HG02623 (cell line): Measurements from ENCODE around the gene PSMF1.

Experiments used
- ATAC-seq: cut with Tn5 transposase; IDR thresholded peaks from one replicate; pipeline ENCODE4 v1.9.1; 2021; ENCODE audit warnings: moderate library complexity; ENCODE audit not compliant: unreplicated experiment

The PSMF1 gene

GRCh38 chr20:1163105-1163504 is 44.7 kb downstream of the PSMF1 start:
- ATAC-seq: no peak

DNA sequence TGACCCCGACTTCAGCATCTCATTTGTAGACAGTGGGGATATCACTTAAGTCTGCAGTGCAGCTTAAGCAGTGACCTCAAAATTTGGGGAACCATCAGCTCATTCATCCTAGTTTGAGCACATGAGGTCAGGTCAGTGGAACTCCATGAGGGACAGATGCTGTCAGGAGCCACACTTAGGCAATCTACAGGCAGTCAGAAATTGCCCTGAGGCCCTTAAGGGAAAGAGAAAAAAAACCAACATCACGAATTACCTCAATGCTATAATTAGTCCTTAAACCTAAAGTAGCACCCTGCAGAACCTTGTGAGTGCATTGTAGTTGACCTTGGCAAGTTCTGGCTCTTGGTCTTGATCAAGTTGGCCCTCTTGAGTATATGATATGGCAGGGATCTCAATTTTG is 45.3 kb downstream of the PSMF1 start:
- ATAC-seq: no peak

DNA sequence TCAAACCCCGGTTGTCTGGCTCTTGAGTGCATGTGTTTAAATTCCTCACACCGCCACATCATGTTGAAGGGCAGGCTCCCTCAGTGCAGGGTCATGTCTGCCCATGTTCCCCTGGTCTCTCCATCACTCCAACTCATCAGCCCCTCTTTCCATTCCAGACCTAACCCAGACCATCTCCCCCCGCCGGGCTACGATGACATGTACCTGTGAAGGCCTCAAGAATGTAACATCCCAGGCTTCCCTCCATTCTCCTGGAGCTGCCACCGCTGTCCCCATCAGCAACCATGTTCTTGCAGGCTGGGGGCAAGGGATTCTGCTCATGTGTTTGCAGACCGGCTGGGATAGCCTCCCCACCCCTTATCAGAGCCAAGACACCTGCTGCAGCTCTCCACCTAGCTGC is 46.5 kb downstream of the PSMF1 start:
- no peak for ATAC-seq

DNA sequence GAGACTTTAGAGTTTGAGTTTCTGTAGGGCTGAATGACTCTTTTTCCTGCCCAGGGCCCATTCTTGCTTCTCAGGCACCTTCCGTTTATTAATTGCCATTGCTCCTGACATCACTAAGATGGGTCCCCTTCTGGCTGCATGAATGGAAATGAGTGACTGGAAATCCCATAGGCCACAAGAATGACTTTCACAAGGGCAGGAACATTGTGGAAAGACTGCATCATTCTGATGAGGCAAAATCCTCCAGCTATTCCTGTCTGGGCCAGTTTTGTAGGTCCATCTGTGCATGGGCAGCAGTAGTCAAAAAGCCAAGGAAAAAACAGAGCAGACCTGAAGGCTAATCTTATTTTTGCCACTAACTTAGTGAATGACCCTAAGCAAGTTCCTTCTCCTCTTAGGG is 47.1 kb downstream of the PSMF1 start:
- ATAC-seq: no peak

GRCh38 chr20:1165941-1166340 is 47.5 kb downstream of the PSMF1 start:
- no peak for ATAC-seq

- no peak for ATAC-seq
Observed at GRCh38 chr20:1166948-1167720, 48.7 kb downstream of the PSMF1 start.

DNA sequence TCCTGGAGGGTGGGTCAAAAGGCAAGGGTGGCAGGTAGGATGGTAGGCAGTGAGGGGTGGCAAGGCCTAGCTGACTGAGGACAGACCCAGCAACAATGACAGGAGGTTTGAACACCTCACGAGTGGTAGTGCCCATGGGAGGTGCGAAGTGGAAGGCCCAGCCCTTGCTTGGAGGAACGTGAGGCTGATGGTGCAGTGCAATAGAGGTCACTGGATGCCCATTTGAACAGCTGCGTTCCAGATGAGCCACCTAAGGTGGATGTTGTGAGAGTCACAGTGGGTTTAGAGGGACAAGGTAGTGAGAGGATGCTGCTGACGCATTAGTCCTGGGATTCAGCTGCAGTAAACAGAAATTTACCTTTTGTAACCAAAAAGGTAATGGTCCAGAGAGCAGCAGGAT is 50.8 kb downstream of the PSMF1 start:
- no peak for ATAC-seq

- no peak for ATAC-seq
Observed at GRCh38 chr20:1171461-1172093, 53.2 kb downstream of the PSMF1 start.

- ATAC-seq: no peak
Observed at GRCh38 chr20:1173698-1174097, 55.3 kb downstream of the PSMF1 start.

DNA sequence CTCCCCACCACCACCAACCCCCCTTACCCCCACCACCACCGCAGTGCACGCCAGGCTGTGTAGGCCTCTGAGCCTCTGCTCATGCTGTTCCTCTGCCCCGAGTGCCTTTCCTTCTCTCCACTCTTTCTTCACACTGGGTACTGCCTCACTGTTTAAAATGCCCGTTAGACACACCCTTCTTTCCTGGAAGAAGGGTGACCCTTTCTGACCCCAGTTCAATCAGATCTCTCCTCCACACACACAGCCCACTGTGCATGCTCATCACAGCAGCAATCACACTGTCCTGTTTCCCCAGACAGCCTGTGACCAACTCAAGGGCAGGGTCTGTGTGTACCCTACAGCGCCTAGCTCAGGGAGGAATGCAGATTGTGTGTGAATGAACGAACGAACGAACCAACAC is 56.4 kb downstream of the PSMF1 start:
- no peak for ATAC-seq

DNA sequence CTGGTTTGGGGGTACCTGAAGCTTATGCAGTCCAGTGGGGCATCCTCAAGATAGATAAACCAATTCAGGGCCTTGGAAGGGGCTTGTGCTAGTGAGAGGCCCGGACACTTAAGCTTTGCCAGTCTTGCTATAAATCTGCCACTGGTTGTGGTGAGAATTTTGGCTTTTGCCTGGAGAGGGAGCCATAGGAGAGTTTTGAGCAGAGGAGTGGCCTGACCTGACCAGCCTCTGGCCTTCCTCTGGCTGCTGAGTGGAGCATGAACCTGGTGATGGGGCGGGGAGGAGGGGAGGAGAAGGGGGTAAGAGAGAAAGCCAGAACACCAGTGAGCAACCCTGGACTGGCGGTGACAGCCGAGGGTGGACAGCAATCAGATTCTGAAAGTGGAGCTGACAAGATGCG is 59.3 kb downstream of the PSMF1 start:
- no peak for ATAC-seq

DNA sequence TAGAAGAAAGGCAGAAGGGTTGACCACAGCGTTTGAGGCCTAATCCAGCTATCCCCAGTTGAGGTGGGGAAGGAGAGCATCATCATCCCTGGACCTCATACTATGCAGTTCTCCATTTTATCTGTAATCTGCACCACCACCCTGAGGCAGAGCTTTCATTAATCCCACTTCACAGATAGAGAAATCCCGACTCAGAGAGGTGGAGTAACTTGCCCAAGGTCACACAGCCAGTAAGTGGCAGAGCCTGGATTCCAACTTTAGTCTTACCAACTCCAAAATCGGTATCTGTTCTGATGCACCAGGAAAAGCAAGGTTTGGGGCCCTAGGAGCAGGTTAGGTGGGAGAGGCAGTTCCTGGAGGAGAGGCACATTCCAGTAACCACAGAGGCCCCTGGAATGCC is 59.7 kb downstream of the PSMF1 start:
- no peak for ATAC-seq

DNA sequence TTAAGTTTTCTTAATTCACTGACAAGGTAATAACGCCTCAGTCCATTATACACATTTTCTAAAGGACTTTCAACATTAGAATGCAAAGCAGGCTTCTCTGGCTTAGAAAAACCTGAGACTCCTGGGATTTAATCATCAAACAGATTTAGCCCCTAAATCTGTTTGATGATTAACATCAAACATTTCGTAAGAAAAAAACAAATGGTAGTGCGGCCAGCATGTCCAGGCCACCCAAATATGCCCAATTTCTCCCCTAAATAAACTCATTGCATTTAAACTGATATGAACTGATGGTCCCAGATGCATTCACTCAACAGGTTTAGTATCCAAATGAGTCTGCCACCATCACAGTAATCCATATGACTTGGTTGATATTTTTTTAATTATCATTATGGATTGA is 60.2 kb downstream of the PSMF1 start:
- ATAC-seq: no peak

DNA sequence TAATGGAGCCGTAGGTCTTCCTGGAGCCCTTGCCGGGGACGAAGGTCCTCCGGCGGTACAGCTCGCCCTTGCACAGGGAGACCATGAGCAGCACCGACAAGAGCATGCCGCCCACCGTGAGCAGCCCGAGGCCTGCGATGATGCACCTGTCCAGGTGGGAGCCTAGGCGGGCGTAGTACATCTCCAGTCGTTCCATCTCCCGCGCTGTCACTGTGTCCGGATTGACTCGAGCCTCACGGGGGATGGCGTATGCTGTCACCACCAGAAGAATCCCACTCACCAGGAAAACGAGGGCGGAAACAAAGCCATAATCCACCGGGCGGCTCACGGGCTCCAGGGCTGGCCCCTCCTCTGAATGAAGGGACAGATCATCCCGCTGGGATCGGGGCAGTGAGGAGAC is 62.5 kb downstream of the PSMF1 start:
- ATAC-seq: no peak

- ATAC-seq: no peak
Observed at GRCh38 chr20:1182106-1182505, 63.7 kb downstream of the PSMF1 start.

GRCh38 chr20:1183153-1183552 is 64.8 kb downstream of the PSMF1 start:
- ATAC-seq: no peak

GRCh38 chr20:1184260-1184637 is 65.8 kb downstream of the PSMF1 start:
- no peak for ATAC-seq

- no peak for ATAC-seq
Observed at GRCh38 chr20:1184638-1185315, 66.4 kb downstream of the PSMF1 start, which contains the start of gene TMEM74B. TSS of gene TMEM74B (minus strand) at chr20:1184981. CDS start at chr20:1183801, 1,180 bp downstream.

- no peak for ATAC-seq
Observed at GRCh38 chr20:1185316-1185741, 66.9 kb downstream of the PSMF1 start.

GRCh38 chr20:1185790-1186334 is 67.5 kb downstream of the PSMF1 start:
- ATAC-seq: no peak

DNA sequence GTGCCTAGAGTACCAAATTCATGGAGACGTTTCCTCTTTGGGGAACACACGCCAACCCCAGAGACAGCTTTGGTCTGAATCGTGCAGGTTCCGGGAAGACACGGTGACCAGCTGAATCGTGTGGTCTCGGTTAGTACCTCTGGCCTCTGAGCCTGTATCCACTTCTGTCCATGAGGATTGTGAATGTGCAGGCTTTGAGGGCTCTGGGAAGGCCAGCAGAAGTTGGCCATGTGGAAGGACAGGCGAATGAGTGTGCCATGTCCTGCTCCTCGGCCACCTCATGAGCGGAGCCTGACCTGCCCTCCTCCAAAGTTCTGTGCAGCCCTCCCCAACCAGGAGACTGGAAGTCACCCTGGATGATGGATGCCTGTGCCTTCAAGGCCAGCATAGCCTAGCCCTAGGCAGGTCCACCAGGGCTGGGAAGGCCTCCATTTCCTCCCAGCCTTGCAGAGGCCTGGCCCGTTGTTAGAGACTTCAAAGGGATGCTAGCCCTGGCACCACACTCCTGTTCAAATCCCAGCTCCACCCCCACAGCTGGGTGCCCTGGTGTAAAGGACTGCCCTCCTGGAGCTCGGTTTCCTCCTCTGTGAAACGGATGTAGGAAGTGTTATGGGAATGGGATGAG is 68.1 kb downstream of the PSMF1 start:
- no peak for ATAC-seq
